Brain microvascular endothelial cell (primary cell): ENCODE data around the gene CCDC88B.
A peak's percentile ranks its signal among the peaks of the same experiment; 100 is the strongest.

Source experiments
- DNase-seq: peaks from one replicate; pipeline ENCODE4 v3.0.0-alpha.2; 2020
- H3K27ac ChIP-seq: fragments of 250-450 bp; sonication (Bioruptor Pico); 2 replicates; pipeline ENCODE4 v1.5.1; 2020; ENCODE audit warnings: mild to moderate bottlenecking, moderate library complexity
- H3K27me3 ChIP-seq: fragments of 250-450 bp; sonication (Bioruptor Pico); replicated peaks from 2 replicates; pipeline ENCODE4 v1.5.1; 2020; ENCODE audit warnings: mild to moderate bottlenecking
- H3K36me3 ChIP-seq: fragments of 250-450 bp; sonication (Bioruptor Pico); replicated peaks from 2 replicates; pipeline ENCODE4 v1.5.1; 2020; ENCODE audit warnings: mild to moderate bottlenecking
- H3K4me3 ChIP-seq: 2 replicates; pipeline ENCODE4 v1.5.1; 2011; ENCODE audit warnings: low read depth, mild to moderate bottlenecking, control low read depth, low read length, moderate library complexity
- in situ Hi-C: cut with HindIII; loops from 2 replicates; pipeline ENCODE4 v1.10.0; 2017; ENCODE audit warnings: low sequenced_read_pairs, low pct_ligation_motif_present
- TF ChIP-seq, protein P1 (sequence below): IDR thresholded peaks from 2 replicates; pipeline ENCODE4 v1.5.1; 2011; ENCODE audit warnings: low read depth, mild to moderate bottlenecking, moderate library complexity, low read length, control low read depth, inconsistent platforms; ENCODE audit errors: missing control alignments

CCDC88B gene

DNA sequence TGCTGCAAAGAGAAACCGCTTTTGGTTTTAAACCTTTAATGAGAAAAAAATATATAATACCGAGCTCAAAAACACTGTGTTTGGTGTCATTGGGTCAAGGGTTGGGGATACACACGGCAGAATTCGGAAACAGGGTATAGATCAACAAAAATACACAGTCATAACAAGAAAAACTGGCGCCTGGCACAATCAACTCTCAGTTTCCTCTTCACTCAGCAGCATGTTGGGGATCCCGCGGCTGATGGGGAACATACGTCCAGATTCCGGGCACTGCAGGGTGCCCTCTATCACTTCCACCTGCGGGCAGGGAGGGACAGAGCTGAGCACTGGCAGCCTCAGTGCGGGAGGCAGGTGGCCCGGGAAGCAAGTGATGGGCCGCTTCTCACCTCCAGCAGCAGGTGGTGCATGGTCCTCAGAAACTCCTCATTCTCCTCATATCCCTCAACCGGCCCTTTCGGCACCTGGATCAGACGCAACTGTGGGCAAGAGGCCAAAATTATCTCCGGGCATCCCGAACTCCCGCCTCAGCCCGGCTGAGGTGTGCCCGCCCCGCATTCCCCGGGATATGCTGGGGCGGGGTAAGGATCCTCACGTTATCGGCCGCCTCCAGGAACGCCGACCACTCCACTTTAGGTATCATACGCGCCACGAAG, 23.2 kb upstream of the CCDC88B start:
- in situ Hi-C loops, result no loop called here
- TF ChIP-seq, protein P1, sequence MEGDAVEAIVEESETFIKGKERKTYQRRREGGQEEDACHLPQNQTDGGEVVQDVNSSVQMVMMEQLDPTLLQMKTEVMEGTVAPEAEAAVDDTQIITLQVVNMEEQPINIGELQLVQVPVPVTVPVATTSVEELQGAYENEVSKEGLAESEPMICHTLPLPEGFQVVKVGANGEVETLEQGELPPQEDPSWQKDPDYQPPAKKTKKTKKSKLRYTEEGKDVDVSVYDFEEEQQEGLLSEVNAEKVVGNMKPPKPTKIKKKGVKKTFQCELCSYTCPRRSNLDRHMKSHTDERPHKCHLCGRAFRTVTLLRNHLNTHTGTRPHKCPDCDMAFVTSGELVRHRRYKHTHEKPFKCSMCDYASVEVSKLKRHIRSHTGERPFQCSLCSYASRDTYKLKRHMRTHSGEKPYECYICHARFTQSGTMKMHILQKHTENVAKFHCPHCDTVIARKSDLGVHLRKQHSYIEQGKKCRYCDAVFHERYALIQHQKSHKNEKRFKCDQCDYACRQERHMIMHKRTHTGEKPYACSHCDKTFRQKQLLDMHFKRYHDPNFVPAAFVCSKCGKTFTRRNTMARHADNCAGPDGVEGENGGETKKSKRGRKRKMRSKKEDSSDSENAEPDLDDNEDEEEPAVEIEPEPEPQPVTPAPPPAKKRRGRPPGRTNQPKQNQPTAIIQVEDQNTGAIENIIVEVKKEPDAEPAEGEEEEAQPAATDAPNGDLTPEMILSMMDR, result peak; percentile 20
- peak overlapping the region; percentile 94 for H3K27ac ChIP-seq
- no peaks in the 10 kb centered on the region for H3K27me3 ChIP-seq
- peak overlapping the region; percentile 94 for H3K4me3 ChIP-seq
- H3K36me3 ChIP-seq, result peaks cover 25% of the 10 kb centered on the region
- no peak for DNase-seq

DNA sequence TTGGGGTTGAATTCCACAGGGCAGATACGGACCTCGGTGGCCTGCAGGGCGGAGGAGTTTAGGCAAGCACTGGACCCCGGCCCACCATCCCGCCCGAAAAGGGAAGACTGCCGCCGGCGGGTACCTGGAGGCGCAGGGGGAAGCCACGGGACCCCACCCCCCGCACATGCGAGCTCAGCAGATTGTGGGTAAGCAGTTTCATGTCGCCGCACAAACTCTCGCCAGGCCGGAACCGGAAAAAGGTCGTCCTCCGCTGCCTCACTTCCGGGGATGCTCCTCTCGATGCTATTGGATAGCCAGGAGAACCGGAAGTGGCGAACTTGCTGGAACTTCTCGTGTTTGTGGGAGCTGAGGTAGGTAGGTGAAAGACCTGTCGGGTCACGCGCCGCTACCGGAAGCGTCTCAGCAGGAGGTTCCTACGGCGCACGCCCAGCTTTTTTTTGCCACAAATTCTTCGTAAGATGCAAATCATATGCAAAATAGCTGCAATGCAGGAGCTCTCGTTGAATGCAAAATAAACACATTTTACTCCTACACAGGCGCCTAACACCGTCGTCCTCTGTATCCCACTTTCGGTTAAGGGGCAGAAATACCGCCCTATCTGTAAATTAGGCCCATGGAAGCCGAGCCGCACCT, 22.6 kb upstream of the CCDC88B start, which contains the start of gene TRMT112:
TSS of gene TRMT112 (minus strand) at position 235 of the 636 bp plus-strand sequence. CDS start at position 202, 33 bp downstream.
- DNase-seq, result peak; percentile 95
- in situ Hi-C loops, result no loop called here
- Histone ChIP-seq H3K27ac (peak within 1 kb of the TSS; percentile 94), H3K36me3 (peaks cover 30% of the 10 kb centered on the region), H3K27me3 (no peaks in the 10 kb centered on the region), H3K4me3 (peak within 1 kb of the TSS; percentile 94)
- TF ChIP-seq, protein P1, result no peak

DNA sequence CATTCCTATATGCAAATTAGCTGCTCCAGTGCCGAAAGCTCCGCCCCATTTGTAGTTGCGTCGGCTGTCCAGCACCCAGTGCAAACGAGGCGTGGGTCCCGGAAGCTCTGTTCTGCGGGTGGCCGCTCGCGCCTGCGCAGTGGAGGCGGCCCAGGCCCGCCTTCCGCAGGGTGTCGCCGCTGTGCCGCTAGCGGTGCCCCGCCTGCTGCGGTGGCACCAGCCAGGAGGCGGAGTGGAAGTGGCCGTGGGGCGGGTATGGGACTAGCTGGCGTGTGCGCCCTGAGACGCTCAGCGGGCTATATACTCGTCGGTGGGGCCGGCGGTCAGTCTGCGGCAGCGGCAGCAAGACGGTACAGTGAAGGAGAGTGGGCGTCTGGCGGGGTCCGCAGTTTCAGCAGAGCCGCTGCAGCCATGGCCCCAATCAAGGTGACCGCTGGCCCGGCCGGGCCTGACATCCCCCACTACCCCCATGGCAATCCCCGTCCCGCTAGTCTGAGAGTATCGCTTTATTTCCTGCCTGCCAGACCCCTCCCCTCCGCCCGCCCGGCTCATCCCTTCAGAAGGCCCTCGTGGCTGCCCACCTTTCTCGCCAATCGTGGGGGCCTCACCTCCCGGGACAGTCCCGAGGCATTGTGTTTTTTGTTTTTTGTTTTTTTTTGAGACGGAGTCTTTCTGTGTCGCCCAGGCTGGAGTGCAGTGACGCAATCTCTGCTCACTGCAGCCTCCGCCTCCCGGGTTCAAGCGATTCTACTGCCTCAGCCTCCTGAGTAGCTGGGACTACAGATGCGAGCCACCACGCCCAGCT, 21.8 kb upstream of the CCDC88B start, which contains the start of gene PRDX5:
TSS of gene PRDX5 (plus strand) at position 161 of the 805 bp plus-strand sequence. CDS start at position 256, 95 bp downstream.
- H3K27ac ChIP-seq, result peak within 1 kb of the TSS; percentile 94
- no peaks in the 10 kb centered on the region for H3K27me3 ChIP-seq
- peak; percentile 94 for DNase-seq
- TF ChIP-seq, protein P1, result peak; percentile 32
- peak within 1 kb of the TSS; percentile 94 for H3K4me3 ChIP-seq
- H3K36me3 ChIP-seq, result peaks cover 34% of the 10 kb centered on the region
- in situ Hi-C loops, result no loop called here

DNA sequence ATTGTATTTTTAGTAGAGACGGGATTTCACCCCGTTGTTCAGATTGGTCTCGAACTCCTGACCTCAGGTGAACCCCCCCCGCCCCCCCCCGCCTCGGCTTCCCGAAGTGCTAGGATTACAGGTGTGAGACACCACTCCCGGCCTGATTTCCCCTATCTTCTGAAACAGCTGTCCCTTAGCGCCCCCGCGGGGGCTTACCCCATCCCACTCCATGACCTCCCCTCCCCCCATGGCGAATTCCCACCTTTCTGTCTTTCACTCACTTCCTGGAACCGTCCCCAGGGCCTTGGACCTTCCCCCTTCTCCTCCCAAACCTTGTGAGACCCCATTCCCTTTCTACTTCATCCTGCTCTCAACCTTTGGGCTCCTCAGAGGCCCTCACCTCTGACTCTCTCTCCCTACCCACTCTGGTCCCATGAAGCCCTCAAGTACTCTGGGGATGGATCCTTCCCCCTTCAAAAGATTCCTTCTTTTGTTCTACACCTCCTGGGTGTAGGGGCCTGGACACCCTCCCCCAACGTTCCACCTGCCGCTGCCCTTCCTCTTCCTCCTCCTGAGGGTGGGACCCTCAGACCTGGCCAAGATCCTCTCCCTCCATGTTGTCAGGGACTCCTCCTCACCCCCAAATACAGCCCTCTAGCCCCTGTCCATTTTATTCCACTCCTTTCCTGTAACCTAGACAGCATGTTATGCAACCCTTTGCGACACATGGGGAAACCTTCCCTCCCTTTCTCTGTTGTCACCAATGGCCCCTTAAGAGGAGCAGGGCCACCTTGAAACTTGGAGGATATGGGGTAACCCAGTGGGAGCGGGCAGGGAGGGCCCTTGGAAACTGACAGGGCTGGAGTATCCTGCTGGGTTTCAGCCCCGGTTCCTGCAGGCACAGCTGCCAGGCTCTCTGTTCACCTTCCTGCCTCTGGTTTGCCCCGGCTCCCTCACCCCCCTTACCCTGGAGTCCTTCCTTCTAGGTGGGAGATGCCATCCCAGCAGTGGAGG, 20.9 kb upstream of the CCDC88B start:
- TF ChIP-seq, protein P1, result no peak
- no peak for DNase-seq
- Histone ChIP-seq H3K36me3 (peaks cover 34% of the 10 kb centered on the region), H3K4me3 (peak overlapping the region; percentile 94), H3K27ac (no peak overlapping the region), H3K27me3 (no peaks in the 10 kb centered on the region)
- in situ Hi-C loops, result no loop called here

DNA sequence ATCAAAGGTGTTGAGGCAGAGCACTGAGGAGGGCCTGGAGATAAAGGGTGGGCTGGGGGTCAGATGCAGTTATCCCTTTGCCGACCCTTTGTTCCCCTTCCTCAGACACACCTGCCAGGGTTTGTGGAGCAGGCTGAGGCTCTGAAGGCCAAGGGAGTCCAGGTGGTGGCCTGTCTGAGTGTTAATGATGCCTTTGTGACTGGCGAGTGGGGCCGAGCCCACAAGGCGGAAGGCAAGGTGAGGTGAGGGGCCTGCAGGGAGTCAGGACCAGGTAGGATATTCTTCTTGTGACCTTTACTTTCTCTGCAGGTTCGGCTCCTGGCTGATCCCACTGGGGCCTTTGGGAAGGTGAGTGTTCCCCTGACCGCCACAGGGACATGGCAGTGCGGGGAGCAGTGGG, 19.4 kb upstream of the CCDC88B start:
- H3K4me3 ChIP-seq, result no peak overlapping the region
- H3K36me3 ChIP-seq, result peaks cover 22% of the 10 kb centered on the region
- DNase-seq, result no peak
- no peak overlapping the region for H3K27ac ChIP-seq
- H3K27me3 ChIP-seq, result no peaks in the 10 kb centered on the region
- in situ Hi-C loops, result no loop called here
- TF ChIP-seq, protein P1, result no peak
